Measurements from ENCODE around the gene IRF5. TPM values are rescaled to one million over a fixed set of nuclear protein-coding genes. Genes with fewer than 3 reads are reported as not detected.

Gene IRF5
- polyA plus RNA-seq, 1 experiment, result 0.36 TPM

DNA sequence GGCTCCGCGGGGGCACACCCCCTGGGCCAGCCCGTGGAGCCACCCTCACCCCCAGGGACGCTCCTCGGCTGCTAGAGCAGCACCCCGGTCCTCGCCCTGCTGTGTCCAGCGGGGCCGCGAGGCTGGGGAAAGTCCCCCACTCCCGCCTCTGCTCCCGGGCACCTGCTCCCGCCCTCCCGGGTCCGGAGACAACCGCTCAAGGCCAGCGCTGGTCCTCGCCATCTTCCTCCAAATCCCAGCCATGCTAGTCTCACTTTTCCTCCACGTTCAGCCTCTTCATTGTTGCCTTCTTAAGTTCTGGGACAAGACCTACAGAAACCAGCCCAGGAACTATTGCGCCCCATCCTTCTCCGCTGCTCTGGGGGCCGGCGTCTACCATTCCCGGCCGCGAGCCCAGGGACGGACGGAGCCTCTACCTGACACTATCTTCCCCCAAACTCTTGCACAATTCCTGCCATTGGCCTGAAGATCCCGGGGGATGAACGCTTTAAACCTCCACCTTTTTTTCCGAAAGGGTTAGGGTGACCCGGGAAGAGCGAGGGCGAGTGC is 22.4 kb upstream of the IRF5 start:
- CTCF ChIA-PET, result no interaction called here
- TF ChIP-seq, protein P1, sequence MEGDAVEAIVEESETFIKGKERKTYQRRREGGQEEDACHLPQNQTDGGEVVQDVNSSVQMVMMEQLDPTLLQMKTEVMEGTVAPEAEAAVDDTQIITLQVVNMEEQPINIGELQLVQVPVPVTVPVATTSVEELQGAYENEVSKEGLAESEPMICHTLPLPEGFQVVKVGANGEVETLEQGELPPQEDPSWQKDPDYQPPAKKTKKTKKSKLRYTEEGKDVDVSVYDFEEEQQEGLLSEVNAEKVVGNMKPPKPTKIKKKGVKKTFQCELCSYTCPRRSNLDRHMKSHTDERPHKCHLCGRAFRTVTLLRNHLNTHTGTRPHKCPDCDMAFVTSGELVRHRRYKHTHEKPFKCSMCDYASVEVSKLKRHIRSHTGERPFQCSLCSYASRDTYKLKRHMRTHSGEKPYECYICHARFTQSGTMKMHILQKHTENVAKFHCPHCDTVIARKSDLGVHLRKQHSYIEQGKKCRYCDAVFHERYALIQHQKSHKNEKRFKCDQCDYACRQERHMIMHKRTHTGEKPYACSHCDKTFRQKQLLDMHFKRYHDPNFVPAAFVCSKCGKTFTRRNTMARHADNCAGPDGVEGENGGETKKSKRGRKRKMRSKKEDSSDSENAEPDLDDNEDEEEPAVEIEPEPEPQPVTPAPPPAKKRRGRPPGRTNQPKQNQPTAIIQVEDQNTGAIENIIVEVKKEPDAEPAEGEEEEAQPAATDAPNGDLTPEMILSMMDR (IDR thresholded peaks at IDR 0.05; ENCODE audit: insufficient read depth, low read depth, low read length), result no peak
- H3K36me3 ChIP-seq (ENCODE audit: control insufficient read depth, insufficient read depth, low read length), result no peaks in the 10 kb centered on the region
- no peak overlapping the region for H3K4me3 ChIP-seq (ENCODE audit: low read depth, low read length)
- POLR2A ChIA-PET, result no interaction called here
- DNase-seq (ENCODE audit: low read depth), result no peak
- H3K27me3 ChIP-seq (ENCODE audit: control insufficient read depth, insufficient read depth, low read length), result peaks cover 36% of the 10 kb centered on the region

DNA sequence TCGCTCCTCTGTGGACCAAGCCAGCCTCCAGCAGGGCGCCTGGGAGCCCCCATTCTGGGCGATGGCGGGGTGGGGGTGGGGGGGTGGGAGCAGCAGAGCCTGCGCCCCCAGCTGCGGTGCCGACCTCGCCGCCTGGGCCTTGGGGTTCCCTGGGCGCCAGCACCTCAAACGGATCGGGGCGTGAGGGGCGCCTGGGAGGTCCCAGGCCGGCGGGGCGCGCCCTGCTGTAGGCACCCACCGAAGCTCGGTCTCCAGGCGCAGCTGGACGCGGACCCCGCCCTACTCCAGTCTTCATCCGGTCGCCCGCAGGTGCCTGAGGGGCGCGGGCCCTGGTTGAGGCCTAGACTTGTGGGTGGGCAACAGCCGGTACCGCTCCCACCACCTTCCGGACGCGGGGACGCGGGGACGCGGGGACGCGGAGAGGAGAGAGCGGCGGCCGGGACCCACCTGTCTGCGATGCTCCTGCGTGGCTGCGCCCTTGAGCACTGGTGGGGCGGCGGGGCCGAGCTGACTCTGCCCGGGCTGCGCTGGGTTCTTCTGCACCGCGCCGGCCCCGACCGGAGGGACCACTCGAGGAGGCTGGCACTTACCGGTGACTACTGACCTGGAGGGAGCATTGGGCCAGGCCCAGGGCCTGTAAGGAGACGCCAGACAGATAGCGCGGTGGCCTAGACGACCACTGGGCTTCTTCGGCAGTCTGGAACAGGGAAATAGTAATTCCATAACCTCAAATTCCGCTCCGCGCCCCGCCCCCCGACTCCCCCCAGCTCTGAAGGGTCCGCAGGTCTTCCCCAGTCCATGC is 21.7 kb upstream of the IRF5 start:
- ChIA-PET CTCF (no interaction called here), POLR2A (no interaction called here)
- Histone ChIP-seq H3K27me3 (ENCODE audit: control insufficient read depth, insufficient read depth, low read length) (peaks cover 37% of the 10 kb centered on the region), H3K36me3 (ENCODE audit: control insufficient read depth, insufficient read depth, low read length) (no peaks in the 10 kb centered on the region), H3K4me3 (ENCODE audit: low read depth, low read length) (no peak overlapping the region)
- TF ChIP-seq, protein P1 (IDR thresholded peaks at IDR 0.05; ENCODE audit: insufficient read depth, low read depth, low read length), result no peak
- DNase-seq (ENCODE audit: low read depth), result no peak

DNA sequence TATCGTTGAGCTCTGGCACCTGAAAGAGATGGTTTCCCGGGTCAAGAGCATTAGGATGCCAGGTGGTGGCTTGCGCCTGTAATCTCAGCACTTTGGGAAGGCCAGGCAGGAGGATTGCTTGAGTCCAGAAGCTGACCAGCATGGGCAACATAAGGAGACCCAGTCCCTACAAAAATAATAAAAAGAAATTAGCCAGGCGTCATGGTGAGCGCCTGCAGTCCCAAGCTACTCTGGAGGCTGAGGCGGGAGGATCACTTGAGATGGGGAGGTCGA is 21.1 kb upstream of the IRF5 start:
- Histone ChIP-seq H3K27me3 (ENCODE audit: control insufficient read depth, insufficient read depth, low read length) (peaks cover 39% of the 10 kb centered on the region), H3K4me3 (ENCODE audit: low read depth, low read length) (no peak overlapping the region), H3K36me3 (ENCODE audit: control insufficient read depth, insufficient read depth, low read length) (no peaks in the 10 kb centered on the region)
- ChIA-PET POLR2A (no interaction called here), CTCF (no interaction called here)
- DNase-seq (ENCODE audit: low read depth), result no peak
- TF ChIP-seq, protein P1 (IDR thresholded peaks at IDR 0.05; ENCODE audit: insufficient read depth, low read depth, low read length), result no peak

DNA sequence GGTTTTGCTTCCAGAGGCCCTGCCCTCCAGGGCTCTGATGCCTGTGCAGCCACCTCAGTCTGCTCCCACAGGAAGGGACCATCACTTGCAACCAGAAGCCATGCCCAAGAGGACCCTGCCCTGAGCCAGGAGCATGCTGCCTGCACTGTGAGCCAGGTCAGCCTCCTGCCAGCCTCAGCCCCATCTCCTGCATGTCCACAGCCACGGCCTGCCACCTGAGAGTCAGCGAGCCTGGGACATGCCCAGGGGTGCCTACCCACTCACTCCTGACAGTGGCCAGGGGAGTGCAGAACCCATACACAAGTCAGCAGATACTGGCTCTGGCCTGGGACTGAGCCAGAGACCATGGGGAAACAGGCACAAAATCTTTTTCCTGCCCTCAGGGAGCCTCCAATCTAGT is 20.6 kb upstream of the IRF5 start:
- Histone ChIP-seq H3K36me3 (ENCODE audit: control insufficient read depth, insufficient read depth, low read length) (no peaks in the 10 kb centered on the region), H3K4me3 (ENCODE audit: low read depth, low read length) (no peak overlapping the region), H3K27me3 (ENCODE audit: control insufficient read depth, insufficient read depth, low read length) (peaks cover 36% of the 10 kb centered on the region)
- POLR2A ChIA-PET, result no interaction called here
- TF ChIP-seq, protein P1 (IDR thresholded peaks at IDR 0.05; ENCODE audit: insufficient read depth, low read depth, low read length), result no peak
- CTCF ChIA-PET, result no interaction called here
- DNase-seq (ENCODE audit: low read depth), result no peak

DNA sequence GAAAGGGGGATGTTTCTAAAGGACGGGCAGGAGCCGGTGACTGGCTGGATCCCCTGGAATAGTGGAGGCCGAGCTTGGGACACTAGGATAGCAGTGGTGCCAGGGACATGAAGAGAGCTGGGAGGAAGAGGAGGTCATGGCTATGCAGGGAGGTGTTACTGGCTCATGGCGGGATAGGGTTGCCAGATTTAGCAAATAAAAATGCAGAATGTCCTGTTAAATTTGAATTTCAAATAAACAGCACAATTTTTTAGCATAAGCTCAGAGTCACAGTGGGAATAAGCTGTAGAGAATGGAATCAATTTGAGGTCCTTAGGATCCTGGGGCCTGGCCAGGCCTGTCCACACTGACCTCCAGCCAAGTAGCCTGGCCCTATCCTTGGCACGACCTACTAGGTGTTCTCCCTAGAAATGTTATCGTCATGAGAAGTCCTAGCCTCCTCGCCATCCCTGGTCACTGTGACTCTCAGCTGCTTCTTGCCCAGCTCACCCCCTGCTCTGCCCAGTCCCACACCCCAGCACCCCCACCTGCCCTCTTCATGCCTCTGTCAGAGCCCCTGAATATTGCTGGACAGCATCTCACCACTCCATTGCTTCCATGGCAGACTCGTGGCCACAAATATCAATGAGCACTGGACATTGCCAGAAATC is 19.6 kb upstream of the IRF5 start:
- ChIA-PET POLR2A (no interaction called here), CTCF (interaction anchor here (2.0 kb wide), 1 partner anchor 173 kb away, joined by 5 read pairs; no protein-coding TSS in a partner anchor)
- Histone ChIP-seq H3K27me3 (ENCODE audit: control insufficient read depth, insufficient read depth, low read length) (peaks cover 40% of the 10 kb centered on the region), H3K4me3 (ENCODE audit: low read depth, low read length) (no peak overlapping the region), H3K36me3 (ENCODE audit: control insufficient read depth, insufficient read depth, low read length) (no peaks in the 10 kb centered on the region)
- TF ChIP-seq, protein P1 (IDR thresholded peaks at IDR 0.05; ENCODE audit: insufficient read depth, low read depth, low read length), result no peak
- no peak for DNase-seq (ENCODE audit: low read depth)

Data from BJ (cell line).